ENCODE results near the gene MARCHF10.
A peak's percentile ranks its signal among the peaks of the same experiment; 100 is the strongest.

The MARCHF10 gene

DNA sequence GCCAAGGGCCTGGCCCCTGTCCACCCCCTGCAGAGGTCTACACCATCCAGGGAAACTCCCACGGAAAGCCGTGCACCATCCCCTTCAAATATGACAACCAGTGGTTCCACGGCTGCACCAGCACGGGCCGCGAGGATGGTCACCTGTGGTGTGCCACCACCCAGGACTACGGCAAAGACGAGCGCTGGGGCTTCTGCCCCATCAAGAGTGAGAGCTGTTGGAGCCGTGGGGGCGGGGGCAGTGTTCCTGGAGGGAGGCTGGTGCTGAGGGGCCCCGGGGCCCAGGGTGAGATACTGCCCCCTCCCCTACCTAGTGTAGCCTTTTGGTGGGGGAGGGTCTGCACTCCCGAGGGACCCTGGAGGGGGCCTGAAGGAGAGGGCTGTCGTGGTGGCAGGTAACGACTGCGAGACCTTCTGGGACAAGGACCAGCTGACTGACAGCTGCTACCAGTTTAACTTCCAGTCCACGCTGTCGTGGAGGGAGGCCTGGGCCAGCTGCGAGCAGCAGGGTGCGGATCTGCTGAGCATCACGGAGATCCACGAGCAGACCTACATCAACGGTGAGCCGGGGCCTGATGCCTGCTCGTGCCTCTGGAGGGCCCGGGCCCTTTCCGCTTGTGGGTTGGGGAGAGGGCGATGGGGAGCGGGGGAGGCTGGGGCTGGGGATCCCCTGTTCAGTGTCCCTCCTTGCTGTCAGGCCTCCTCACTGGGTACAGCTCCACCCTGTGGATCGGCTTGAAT lies 141.9 kb downstream of the MARCHF10 start:
- DNase-seq (ENCODE audit: low spot score), result peak; percentile 31
- in situ Hi-C loops (cut with MboI; ENCODE audit: low sequenced_read_pairs, unreplicated experiment), result no loop called here
- TF ChIP-seq, protein P1, sequence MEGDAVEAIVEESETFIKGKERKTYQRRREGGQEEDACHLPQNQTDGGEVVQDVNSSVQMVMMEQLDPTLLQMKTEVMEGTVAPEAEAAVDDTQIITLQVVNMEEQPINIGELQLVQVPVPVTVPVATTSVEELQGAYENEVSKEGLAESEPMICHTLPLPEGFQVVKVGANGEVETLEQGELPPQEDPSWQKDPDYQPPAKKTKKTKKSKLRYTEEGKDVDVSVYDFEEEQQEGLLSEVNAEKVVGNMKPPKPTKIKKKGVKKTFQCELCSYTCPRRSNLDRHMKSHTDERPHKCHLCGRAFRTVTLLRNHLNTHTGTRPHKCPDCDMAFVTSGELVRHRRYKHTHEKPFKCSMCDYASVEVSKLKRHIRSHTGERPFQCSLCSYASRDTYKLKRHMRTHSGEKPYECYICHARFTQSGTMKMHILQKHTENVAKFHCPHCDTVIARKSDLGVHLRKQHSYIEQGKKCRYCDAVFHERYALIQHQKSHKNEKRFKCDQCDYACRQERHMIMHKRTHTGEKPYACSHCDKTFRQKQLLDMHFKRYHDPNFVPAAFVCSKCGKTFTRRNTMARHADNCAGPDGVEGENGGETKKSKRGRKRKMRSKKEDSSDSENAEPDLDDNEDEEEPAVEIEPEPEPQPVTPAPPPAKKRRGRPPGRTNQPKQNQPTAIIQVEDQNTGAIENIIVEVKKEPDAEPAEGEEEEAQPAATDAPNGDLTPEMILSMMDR (IDR thresholded peaks at IDR 0.05; ENCODE audit: borderline replicate concordance, control extremely low read depth, extremely low read depth, insufficient read depth, missing control alignments), result no peak

DNA sequence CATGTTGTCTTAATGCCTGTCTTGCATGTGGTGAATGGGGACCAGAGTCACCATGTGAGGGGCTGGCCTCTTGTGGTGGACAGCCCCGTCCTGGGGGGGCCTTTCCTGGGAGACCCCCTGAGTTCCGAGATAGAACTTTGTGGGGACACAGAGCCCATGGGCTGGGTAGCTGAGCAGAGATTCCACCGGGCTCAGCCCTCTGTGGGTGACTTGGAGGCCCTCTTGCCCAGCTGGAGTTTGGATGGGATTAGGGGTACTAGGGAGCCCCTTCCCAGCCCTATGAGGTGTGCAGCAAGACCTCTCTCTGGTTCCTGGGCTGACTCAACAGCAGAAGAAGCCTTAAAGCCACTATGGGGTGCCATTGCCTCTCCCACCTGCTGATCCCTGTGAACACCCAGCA lies 142.5 kb downstream of the MARCHF10 start:
- TF ChIP-seq, protein P1 (IDR thresholded peaks at IDR 0.05; ENCODE audit: borderline replicate concordance, control extremely low read depth, extremely low read depth, insufficient read depth, missing control alignments), result no peak
- in situ Hi-C loops (cut with MboI; ENCODE audit: low sequenced_read_pairs, unreplicated experiment), result no loop called here
- no peak for DNase-seq (ENCODE audit: low spot score)

DNA sequence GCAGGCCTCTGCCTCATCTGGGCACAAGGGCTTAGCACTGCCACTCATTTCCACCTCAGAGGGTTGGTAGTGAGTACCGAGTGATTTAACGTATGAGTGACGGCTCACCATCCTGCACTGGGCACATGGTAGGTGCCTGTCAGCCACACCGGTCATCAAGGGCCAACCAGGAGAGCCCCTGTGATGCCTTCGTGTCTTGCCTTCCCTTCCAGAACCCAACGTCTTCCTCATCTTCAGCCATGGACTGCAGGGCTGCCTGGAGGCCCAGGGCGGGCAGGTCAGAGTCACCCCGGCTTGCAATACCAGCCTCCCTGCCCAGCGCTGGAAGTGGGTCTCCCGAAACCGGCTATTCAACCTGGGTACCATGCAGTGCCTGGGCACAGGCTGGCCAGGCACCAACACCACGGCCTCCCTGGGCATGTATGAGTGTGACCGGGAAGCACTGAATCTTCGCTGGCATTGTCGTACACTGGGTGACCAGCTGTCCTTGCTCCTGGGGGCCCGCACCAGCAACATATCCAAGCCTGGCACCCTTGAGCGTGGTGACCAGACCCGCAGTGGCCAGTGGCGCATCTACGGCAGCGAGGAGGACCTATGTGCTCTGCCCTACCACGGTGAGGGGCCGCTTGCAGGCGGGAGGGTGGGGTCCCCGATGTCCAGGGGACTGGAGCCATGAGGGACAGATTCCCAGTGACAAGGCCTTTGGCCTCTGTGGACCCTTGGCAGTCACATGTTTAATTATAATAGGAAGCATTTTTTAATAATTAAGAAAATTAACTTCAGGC lies 143.6 kb downstream of the MARCHF10 start:
- in situ Hi-C loops (cut with MboI; ENCODE audit: low sequenced_read_pairs, unreplicated experiment), result no loop called here
- DNase-seq (ENCODE audit: low spot score), result no peak
- TF ChIP-seq, protein P1 (IDR thresholded peaks at IDR 0.05; ENCODE audit: borderline replicate concordance, control extremely low read depth, extremely low read depth, insufficient read depth, missing control alignments), result no peak

DNA sequence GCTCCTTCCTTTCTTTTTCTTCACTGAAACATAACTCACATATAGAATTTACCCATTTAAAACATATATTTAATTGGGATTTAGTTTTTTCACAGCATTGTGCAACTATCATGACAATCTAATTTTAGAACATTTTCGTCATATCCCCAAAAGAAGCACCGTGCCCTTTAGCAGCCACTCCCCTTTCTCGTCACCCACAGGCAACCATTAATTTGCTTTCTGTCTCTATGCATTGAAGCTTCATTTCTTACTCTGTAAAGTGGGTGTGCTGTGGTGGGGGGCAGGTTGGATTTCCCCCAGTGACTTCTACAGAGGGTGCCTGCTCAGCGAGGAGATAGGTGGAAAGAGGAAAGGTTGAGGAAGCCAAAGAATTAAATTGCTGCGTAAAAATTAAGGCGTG lies 144.8 kb downstream of the MARCHF10 start:
- in situ Hi-C loops (cut with MboI; ENCODE audit: low sequenced_read_pairs, unreplicated experiment), result no loop called here
- DNase-seq (ENCODE audit: low spot score), result no peak
- TF ChIP-seq, protein P1 (IDR thresholded peaks at IDR 0.05; ENCODE audit: borderline replicate concordance, control extremely low read depth, extremely low read depth, insufficient read depth, missing control alignments), result no peak

DNA sequence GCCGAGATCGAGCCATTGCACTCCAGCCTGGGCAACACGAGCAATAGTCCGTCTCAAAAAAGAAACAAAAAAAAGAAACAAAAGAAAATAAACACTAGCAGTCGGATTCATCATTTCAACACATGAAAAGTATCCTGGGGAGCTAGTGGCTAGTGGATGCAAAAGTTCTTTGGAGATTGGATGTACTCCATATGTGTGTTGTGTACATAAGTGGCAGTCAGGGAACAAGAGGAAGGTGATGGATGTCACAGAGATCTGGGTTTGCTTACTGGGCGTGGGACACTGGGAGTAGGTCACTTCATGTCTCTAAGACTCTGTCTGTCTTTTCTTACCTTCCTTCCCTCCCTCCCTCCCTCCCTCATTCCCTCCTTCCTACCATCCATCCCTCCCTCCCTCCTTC lies 145.3 kb downstream of the MARCHF10 start:
- TF ChIP-seq, protein P1 (IDR thresholded peaks at IDR 0.05; ENCODE audit: borderline replicate concordance, control extremely low read depth, extremely low read depth, insufficient read depth, missing control alignments), result no peak
- in situ Hi-C loops (cut with MboI; ENCODE audit: low sequenced_read_pairs, unreplicated experiment), result no loop called here
- no peak for DNase-seq (ENCODE audit: low spot score)

DNA sequence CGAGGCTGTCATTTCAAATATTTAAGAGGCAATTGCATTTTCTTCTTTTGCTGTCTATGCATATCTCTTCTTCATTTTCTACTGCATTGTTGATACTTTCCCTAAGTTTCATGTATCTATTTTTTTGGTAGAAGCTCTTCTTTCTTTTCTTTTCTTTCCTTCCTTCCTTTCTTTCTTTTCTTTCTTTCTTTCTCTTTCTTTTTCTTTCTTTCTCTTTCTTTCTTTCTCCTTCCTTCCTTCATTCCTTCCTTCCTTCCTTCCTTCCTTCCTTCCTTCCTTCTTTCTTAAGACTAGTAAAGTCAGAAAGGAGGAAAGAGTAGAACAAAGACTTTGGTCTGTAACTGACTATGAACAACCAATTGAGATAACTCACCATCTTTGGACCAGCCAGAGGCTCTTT lies 146.8 kb downstream of the MARCHF10 start:
- in situ Hi-C loops (cut with MboI; ENCODE audit: low sequenced_read_pairs, unreplicated experiment), result no loop called here
- no peak for DNase-seq (ENCODE audit: low spot score)
- TF ChIP-seq, protein P1 (IDR thresholded peaks at IDR 0.05; ENCODE audit: borderline replicate concordance, control extremely low read depth, extremely low read depth, insufficient read depth, missing control alignments), result no peak

All from GM13976 (cell line).